Mesenteric fat pad (tissue), 1 donor: ENCODE data around the gene CSNK1A1. TPM values are rescaled to one million over a fixed set of nuclear protein-coding genes. Genes with fewer than 3 reads are reported as not detected.
"Not testable (repeated sequence)": the region's sequence is repeated elsewhere in the genome, so short reads cannot be mapped to it uniquely, and the experiment has no call there.

Experiments used
- DNase-seq: peaks from one replicate; pipeline ENCODE4 v3.0.0-alpha.2; 2020; ENCODE audit warnings: low spot score
- total RNA-seq: library from RNA; stranded (reverse); fragmentation: NEBNext Ultra II Directional; extraction: Animal tissue kit (Norgen Biotek cat#: 25700); gene quantifications from one replicate; pipeline ENCODE4 v1.2.1, GENCODE V29; 2021
- donor health status: DM: yes; HTN: yes; CAD: no.

Gene CSNK1A1
- total RNA-seq, 1 donor from 2014 or later, result 224 TPM

DNA sequence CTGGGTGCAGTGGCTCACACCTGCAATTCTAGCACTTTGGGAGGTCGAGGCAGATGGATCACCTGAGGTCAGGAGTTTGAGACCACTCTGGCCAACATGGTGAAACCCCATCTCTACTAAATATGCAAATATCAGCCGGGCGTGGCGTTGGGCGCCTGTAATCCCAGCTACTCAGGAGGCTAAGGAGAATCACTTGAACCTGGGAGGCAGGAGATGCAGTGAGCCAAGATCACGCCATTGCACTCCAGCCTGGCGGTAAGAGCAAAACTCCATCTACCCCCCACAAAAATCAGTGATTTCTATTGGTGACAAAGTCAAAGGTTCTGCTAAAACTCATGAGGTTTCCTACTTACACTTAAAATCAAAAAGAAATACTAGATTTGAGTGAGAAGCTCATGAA, 18.8 kb downstream of the CSNK1A1 start:
- no peak for DNase-seq

DNA sequence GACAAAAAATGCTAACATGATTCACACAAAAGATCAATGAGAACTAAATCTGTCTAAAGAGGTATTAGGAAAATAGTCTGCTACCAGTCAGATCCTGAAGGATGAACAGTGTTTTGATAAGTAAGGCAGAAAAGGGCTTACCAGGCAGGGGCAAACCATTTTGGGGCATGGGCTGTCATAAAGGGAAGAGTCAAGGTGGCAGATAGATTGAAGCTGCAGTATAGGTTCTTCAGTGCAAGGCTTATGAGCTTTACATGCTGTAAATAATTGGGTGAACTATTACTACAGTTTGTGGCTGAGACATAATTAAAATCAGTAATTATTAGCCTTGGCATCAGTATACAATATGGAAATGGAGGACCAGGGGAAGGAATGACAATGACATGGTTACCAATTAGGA, 21.8 kb downstream of the CSNK1A1 start:
- no peak for DNase-seq

- DNase-seq, result no peak
These were observed 22.8 kb downstream of the CSNK1A1 start for GRCh38 chr5:149528281-149529060.

DNA sequence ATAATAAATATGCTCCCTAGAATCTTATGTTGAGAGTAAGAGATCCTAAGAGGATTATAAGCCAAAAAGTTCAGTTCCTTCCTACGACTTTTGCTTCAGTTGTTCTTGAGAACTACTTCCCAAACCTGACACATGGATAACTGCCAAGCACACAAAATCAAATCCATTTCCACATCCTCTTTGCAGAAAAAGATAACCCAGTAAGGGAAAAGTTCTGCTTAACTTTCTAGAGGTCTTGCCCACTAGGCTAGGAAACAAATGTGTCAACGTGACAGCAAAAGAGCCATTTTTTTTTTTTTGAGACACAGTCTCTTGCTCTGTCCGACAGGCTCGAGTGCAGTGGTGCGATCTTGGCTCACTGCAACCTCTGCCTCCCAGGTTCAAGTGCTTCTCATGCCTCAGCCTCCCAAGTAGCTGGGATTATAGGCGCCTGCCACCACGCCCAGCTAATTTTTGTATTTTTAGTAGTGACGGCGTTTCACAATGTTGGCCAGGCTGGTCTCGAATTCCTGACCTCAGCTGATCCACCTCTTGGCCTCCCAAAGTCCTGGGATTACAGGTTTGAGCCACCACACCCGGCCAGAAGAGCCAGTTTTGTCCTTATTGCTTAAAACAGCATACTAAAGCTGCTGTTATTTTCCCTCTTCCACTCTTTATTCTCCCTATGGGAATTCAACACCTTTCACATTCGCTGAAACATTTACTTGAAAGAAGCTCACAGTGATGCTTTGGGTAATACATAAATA, 24.2 kb downstream of the CSNK1A1 start:
- no peak for DNase-seq

DNA sequence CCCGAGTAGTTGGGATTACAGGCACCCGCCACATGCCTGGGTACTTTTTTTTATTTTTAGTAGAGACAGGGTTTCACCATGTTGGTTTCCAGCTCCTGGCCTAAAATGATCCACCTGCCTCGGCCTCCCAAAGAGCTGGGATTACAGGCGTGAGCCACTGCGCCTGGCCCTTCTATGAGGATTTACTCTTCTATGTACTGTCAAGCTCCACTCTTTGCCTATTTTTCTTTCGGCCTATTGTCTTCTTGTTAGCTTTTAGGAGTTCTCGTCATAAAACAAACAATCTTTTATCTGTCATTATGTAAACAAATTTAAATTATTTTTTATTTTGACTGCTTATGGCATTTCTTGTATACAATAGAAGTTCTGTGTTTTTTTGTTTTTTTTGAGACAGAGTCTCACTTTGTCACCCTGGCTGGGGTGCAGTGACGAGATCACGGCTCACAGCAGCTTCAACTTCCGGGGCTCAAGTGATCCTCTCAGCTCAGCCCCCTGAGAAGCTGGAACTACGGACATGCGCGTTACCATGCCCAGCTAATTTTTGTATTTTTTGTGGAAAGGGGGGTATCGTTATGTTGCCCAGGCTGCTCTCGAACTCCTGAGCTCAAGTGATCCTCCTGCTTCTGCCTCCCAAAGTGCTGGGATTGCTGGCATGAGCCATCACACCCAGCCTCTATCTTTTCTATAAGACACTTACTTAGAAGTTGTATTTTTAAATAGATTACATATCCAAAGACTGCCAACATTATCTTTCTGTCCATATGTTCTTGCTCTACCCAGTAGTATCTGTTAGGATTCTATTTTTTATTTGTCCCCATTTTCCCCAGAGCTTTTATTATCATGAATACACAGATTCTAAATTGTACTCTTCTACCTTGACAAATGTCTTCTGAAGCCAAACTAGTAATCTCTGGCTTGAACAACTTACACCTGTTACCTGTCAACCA, 29.2 kb downstream of the CSNK1A1 start:
- no peak for DNase-seq

GRCh38 chr5:149519601-149520000, 31.6 kb downstream of the CSNK1A1 start:
- DNase-seq, result no peak

DNA sequence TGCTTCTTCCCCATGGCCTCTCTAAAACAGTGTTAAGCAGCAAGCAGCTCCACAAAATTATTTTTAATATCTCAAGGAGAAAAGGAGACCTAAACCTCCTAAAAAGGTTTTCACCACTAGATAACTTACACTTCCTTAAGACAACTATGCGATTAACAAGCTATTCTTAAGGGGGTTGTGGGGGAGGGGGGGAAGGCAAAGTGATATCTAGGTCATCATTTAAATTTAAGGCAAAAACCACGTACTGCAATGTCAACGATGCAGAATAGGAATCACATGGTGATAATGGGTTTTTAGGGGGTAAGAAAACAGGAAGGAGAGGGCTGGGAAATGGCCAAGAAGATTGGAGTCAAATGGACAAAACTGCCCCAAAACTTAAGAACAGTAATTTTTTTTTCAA, 32.6 kb downstream of the CSNK1A1 start:
- no peak for DNase-seq

DNA sequence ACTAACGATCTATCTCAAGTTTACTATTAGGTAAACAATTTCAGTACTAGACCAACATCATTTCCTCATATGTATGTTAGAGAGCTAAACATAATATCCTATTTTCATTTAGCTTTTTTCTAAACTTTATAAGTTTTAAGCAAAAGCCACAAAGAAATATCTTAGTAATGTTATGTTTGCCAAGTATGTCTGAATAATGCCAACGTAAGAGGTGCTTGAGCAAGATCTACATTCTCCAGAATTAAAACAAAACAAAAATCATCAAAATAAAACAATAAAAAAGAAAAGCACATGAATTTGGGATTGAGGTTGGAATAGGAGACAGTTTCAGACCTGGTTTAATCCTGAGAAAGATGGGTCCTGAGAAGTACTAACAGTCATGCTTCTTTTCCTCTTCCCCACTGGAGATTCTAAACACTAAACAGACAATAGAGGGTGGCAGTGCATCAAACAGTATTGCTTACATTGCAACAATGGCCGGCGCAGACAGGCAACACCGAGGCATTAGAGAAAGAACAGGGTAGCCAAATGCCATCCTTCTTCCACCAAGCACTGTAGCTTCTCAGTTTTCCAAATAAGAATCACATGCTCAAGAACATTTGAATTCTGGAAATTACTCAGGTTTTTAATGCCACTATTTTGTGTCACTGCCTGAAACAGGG, 33.6 kb downstream of the CSNK1A1 start:
- no peak for DNase-seq

GRCh38 chr5:149514512-149514911, 36.7 kb downstream of the CSNK1A1 start:
- no peak for DNase-seq

DNA sequence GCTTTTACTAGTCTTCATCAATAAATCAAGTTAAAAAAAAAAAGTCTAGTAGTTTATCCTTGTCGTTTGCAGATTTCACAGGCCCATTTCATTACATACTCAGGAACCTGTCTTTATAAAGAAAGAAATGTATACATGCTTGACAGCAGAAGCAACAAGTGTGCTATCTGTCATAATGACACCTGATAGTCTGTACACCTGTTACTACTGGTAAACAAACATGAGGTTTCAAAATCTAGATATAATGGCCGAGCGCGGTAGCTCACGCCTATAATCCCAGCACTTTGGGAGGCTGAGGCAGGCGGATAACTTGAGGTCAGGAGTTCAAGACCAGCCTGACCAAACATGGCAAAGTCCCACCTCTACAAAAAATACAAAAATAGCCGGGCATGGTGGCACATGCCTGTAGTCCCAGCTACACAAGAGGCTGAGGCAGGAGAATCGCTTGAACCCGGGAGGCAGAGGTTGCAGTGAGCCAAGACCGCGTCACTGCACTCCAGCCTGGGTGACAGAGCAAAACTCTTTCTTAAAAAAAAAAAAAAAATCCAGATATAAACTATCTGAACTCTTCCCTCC, 37.8 kb downstream of the CSNK1A1 start:
- not testable (repeated sequence) for DNase-seq

- DNase-seq, result no peak
These were observed 41.1 kb downstream of the CSNK1A1 start for GRCh38 chr5:149510136-149510535.

DNA sequence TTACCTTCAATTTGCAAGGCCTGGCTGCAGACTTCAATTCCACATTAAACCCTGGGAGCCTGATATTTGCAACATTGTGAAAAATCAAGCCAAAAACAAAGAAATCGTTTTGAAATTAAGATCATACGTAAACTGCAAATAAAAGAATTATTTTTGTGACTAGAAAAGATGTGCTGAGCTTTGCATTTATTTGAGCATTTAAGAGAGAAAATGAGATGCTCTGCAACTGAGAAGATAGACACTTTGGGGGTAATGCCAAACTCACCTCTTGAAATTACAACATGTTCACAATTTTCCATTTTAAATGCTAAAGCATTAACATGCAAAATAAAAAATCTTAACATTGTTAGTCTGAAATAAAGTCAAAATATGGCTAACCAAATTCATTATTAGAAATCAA, 46.6 kb downstream of the CSNK1A1 start:
- DNase-seq, result no peak

DNA sequence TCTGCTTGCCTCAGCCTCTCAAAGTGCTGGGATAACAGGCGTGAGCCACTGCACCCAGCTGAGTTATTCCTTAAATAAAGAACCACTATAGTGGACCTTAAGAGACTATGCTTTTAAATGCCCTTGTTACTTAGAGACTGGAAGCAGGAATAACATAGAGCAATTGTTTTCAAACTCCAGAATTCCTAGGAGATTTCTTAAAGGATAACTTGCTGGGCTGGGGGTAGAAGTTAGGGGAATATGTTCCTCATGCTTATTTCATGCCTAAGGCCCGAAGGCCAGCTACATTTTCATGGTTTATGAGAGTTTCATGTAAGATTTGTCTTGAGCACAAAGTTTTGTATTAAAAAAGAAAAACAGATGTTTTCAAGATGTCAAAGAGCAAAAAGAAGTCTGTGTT, 48.2 kb downstream of the CSNK1A1 start:
- no peak for DNase-seq

DNA sequence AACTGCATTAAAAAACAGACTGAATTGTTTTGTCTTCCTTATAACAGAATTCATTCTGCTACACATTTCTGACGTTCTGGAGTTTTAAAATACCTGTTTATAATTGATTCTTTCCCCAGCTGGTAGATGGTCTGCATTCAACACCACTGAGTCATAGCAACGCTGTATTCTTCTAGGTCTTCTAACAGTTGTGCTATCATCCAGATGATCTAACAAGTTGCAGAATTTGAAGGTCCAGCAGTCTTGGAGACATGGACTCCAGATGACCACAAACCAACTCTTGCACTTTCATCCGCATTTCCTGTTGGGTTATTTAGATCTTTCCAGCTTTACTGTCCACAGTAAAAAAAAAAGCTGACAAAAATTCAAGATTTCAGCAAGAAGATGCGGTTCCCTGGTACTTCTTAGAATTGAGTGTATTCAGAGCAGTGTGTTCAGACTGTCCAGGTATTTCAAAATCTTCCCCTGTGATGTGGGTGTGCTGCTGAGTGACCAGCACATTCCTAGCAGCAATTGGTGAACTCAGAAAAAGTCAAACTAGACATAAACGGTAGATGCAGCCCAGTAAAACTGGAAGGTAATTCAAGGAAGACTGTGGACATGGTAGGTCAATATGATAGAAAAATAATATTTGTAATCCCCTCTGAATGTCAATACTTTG, 50.2 kb downstream of the CSNK1A1 start:
- no peak for DNase-seq

GRCh38 chr5:149498724-149499336, 52.4 kb downstream of the CSNK1A1 start:
- no peak for DNase-seq

GRCh38 chr5:149497357-149497756, 53.9 kb downstream of the CSNK1A1 start:
- no peak for DNase-seq

DNA sequence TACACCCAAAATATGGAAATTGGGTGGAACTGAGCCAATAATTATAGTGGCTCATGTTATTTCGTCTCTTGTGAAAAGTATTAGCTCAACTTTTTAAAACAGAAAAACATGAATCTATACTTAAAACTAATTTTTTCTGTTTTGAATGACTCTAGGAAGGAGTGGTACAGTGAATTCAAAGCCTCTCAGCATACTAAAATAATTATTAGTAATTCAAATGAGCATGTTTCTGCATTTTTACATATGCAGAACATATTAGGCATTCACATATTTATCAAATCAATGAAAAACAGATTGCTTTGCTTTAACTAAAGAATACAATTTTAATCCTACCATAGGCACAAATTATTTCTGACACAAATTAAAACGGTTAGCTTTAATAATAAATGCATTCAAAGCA, 54.3 kb downstream of the CSNK1A1 start:
- no peak for DNase-seq

DNA sequence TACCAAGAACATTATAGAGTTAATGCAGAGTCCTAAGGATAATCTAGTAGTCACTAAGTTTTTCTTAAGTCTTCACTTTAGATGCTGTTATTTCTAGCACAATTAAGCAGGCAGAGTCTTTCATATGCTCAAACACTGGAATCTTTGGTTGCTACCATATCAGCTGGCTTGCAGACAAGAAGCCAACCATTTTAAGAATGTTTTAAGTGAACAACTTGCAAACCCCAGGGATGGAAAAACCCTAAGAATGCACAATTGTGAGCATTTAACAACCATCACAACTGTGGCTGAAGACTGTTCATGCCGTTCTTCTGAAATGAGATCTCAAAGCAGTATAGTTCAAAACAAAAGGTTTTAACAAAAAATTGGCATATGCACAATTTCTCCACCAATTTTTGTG, 55.1 kb downstream of the CSNK1A1 start:
- no peak for DNase-seq

GRCh38 chr5:149495673-149496072, 55.6 kb downstream of the CSNK1A1 start:
- DNase-seq, result no peak

DNA sequence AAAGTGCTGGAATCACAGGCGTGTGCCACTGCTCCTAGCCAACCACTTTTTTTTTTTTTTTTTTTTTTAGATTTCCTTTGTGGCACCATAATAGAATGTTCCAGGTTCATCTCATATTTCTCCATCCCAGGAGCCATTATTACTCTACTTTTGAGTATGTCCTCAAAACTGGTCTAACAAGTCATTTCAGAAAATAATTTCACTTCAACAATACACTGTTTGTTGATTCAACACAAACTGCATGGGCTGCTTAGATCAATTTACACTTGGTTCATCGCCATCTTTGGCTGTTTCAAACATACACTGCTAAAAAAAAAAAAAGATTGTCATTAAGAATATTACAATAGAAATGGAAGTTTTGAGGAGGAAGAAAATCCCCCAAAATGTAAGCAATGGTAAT, 57.9 kb downstream of the CSNK1A1 start:
- DNase-seq, result no peak
